HAP-1 (cell line): Measurements from ENCODE around the gene NUP62CL.
"Not testable (repeated sequence)": the region's sequence is repeated elsewhere in the genome, so short reads cannot be mapped to it uniquely, and the experiment has no call there.

Source experiments
- DNase-seq, 2 experiments: peaks; one replicate each; pipeline ENCODE4 v3.0.0-alpha.2; 2016 to 2020; ENCODE audit warnings: low spot score in 2 of 2
- H3K27me3 ChIP-seq: fragments of 250-450 bp; sonication (Bioruptor Pico); 2 replicates; pipeline ENCODE4 v1.5.1; 2020; ENCODE audit warnings: low read depth, mild to moderate bottlenecking, moderate library complexity
- H3K36me3 ChIP-seq: fragments of 250-450 bp; sonication (Bioruptor Pico); replicated peaks from 2 replicates; pipeline ENCODE4 v1.5.1; 2020; ENCODE audit warnings: mild to moderate bottlenecking
- H3K4me1 ChIP-seq: fragments of 250-450 bp; sonication (Bioruptor Pico); 2 replicates; pipeline ENCODE4 v1.5.1; 2020; ENCODE audit warnings: mild to moderate bottlenecking
- H3K4me3 ChIP-seq: fragments of 250-450 bp; sonication (Bioruptor Pico); 2 replicates; pipeline ENCODE4 v1.5.1; 2020; ENCODE audit warnings: mild to moderate bottlenecking, moderate library complexity
- H3K9me3 ChIP-seq: fragments of 250-450 bp; sonication (Bioruptor Pico); 2 replicates; pipeline ENCODE4 v1.5.1; 2020; ENCODE audit warnings: mild to moderate bottlenecking, moderate library complexity
- in situ Hi-C: fragments of 300-500 bp; cut with MboI; formaldehyde crosslinking; loops from 3 replicates; pipeline ENCODE4 v1.14.3; 2020; ENCODE audit warnings: low sequenced_read_pairs, inconsistent platforms, mixed read lengths

Gene NUP62CL

DNA sequence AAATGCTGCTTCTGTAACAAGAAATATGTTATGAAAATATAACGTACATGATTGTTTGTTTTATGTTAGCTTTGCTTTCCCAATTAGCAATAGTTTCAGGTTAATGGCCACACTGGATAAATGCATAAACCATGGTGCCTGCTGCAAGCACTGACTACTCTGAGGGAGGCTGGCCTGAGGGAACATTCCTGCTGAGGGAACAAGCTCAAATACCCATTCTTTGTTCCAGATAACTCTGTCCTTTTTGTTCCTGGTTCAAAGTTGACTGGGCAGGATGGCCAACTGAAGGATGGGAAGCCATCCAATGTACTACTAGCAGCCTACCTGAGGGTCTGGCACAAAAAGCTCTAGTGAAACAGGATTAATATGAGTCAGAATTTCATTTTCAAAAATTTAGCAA is 37.5 kb downstream of the NUP62CL start:
- no peak overlapping the region for H3K4me3 ChIP-seq
- no peaks in the 10 kb centered on the region for H3K36me3 ChIP-seq
- in situ Hi-C loops, result no loop called here
- no peaks in the 10 kb centered on the region for H3K27me3 ChIP-seq
- DNase-seq, result no peak
- H3K4me1 ChIP-seq, result peaks cover 3% of the 10 kb centered on the region
- no peaks in the 10 kb centered on the region for H3K9me3 ChIP-seq

DNA sequence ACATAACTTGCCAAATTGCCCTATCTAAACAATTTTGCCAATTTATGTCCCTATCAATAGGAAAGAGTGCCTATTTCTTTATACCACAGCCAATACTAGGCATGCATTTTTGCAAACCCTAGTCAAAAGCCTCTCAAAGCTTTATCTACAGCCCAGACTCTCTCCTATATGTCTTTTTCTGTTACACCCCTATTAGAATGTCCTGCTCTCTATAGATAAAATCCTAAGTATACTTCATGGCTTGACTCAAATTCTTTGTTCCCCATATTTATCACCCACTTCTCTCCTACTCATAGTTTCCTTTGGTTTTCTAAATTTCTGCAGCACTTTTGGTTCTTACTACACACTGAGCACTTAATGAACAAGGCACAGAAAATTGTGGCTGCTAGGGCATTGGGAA is 38.0 kb downstream of the NUP62CL start:
- in situ Hi-C loops, result no loop called here
- DNase-seq, result no peak

DNA sequence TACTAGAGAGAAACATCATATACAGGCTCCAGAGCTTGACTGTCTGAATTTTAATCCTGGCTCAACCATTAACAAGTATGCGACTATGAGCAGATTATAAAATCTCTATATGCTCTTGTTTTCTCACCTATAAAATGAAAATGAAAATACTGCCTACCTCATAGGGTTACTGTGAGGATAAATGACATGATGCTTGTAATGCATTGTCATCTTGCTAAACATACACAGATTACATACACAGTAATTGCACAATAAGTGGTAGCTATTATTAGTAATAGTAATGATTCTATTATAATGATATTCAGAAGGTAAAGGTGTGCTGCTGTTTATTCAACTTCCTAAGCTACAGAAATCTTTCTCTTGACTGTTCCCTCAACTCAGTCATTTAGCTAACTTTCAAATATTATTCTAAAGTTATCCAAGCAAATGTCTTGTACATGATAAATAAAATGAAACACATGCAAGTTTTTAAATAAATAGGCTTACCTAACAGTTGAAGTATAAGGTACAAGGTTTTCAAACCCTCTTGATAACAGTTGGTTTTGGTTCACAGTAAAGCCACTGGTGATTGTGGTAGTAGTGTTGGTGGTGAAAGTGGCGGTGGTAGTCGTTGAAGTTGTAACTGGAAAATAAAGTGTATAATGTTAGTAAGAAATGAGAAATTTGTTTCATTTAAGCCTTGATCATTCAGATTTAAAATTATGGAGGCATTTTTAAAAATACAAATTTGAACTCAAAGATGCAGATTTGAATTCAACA is 38.9 kb downstream of the NUP62CL start:
- no peaks in the 10 kb centered on the region for H3K36me3 ChIP-seq
- no peak overlapping the region for H3K4me3 ChIP-seq
- no peaks in the 10 kb centered on the region for H3K27me3 ChIP-seq
- no peak for DNase-seq
- peaks cover 3% of the 10 kb centered on the region for H3K4me1 ChIP-seq
- in situ Hi-C loops, result no loop called here
- H3K9me3 ChIP-seq, result no peaks in the 10 kb centered on the region

More for the DNA sequence above, 38.0 kb downstream of the NUP62CL start:
- Histone ChIP-seq H3K9me3 (no peaks in the 10 kb centered on the region), H3K4me3 (no peak overlapping the region), H3K36me3 (no peaks in the 10 kb centered on the region), H3K27me3 (no peaks in the 10 kb centered on the region), H3K4me1 (peaks cover 3% of the 10 kb centered on the region)

DNA sequence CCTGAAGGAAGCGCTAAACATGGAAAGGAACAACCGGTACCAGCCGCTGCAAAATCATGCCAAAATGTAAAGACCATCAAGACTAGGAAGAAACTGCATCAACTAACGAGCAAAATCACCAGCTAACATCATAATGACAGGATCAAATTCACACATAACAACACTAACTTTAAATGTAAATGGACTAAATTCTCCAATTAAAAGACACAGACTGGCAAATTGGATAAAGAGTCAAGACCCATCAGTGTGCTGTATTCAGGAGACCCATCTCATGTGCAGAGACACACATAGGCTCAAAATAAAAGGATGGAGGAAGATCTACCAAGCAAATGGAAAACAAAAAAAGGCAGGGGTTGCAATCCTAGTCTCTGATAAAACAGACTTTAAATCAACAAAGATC is 48.6 kb downstream of the NUP62CL start:
- H3K36me3 ChIP-seq, H3K4me3 ChIP-seq, H3K4me1 ChIP-seq, DNase-seq, H3K27me3 ChIP-seq, H3K9me3 ChIP-seq, in situ Hi-C loops: not testable (repeated sequence)

DNA sequence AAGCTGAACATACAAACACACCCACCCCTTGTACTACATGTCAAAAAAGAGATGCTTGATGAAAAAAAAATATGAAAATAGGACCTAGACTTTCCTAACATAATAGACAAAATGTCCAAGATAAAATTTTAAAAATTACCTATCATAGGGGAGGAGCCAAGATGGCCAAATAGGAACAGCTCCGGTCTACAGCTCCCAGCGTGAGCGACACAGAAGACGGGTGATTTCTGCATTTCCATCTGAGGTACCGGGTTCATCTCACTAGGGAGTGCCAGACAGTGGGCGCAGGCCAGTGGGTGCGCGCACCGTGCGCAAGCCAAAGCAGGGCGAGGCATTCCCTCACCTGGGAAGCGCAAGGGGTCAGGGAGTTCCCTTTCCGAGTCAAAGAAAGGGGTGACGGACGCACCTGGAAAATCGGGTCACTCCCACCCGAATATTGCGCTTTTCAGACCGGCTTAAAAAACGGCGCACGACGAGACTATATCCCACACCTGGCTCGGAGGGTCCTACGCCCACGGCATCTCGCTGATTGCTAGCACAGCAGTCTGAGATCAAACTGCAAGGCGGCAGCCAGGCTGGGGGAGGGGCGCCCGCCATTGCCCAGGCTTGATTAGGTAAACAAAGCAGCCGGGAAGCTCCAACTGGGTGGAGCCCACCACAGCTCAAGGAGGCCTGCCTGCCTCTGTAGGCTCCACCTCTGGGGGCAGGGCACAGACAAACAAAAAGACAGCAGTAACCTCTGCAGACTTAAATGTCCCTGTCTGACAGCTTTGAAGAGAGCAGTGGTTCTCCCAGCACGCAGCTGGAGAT is 50.4 kb downstream of the NUP62CL start:
- DNase-seq, H3K9me3 ChIP-seq, H3K36me3 ChIP-seq, H3K27me3 ChIP-seq, H3K4me1 ChIP-seq, H3K4me3 ChIP-seq, in situ Hi-C loops: not testable (repeated sequence)

DNA sequence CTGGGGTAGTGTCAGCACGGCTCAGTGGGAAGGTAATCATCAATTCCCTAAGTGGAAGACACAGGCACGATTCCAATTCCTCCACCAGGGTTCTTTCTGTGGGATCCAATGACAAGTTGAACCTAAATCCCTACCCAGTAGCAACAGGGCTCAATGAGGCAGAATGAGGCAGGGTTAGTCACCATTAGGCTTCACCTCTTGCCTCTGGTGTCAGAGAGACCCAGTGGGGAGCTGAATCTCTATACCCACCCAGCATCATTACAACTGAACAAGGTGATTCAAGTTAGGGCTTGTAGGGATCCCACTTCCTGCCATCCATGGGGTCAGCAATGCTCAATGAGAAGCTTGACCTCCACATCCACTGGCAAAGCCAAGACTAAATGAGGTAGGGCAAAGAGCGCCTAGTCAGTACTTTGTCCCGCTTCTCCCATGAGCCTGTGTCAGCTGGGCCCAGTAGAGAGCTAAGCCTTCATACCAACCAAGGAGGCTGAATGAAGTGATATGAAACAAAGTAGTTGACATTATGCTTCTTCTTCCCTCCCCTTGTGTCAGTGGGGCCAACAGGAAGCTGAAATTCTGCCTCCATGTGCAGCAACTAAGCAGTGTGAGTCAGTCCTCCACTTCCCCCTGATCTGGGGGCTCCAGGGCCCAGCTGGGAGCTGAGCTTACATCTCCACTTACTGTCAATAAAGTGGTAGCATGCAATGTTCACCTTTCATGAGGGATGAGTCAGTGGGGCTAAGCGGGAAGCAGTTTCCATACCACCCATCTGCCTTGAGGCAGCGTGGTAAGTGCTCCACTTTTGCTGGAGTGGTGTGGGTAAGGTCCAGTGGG is 51.2 kb downstream of the NUP62CL start:
- peaks cover 6% of the 10 kb centered on the region; the same call in 1 of the 2 replicates for H3K4me1 ChIP-seq
- no peaks in the 10 kb centered on the region for H3K9me3 ChIP-seq
- in situ Hi-C loops, result no loop called here
- no peak overlapping the region for H3K4me3 ChIP-seq
- no peaks in the 10 kb centered on the region for H3K36me3 ChIP-seq
- no peaks in the 10 kb centered on the region for H3K27me3 ChIP-seq
- no peak for DNase-seq

DNA sequence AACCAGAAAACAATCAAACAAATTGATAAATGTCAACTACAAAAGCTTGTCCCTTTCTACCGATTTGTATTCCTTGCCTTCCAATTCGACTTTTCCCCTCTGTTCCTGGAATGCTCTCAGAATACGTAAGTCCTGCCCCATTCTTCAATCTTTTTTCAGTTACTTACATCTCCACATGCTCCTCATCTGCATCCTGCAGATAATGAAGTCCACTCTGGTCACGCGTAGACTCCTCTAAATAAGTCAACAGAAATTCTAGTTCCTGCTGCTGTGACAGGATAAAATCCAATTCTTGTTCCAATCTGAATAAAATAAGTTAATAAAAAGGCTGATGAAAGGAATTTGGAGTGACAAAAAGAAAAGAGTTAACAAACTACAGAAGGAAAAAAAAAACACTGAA is 53.2 kb downstream of the NUP62CL start:
- DNase-seq, result no peak
- peaks cover 6% of the 10 kb centered on the region; the same call in 1 of the 2 replicates for H3K4me1 ChIP-seq
- no peaks in the 10 kb centered on the region for H3K9me3 ChIP-seq
- no peak overlapping the region for H3K4me3 ChIP-seq
- H3K36me3 ChIP-seq, result no peaks in the 10 kb centered on the region
- in situ Hi-C loops, result no loop called here
- H3K27me3 ChIP-seq, result no peaks in the 10 kb centered on the region

DNA sequence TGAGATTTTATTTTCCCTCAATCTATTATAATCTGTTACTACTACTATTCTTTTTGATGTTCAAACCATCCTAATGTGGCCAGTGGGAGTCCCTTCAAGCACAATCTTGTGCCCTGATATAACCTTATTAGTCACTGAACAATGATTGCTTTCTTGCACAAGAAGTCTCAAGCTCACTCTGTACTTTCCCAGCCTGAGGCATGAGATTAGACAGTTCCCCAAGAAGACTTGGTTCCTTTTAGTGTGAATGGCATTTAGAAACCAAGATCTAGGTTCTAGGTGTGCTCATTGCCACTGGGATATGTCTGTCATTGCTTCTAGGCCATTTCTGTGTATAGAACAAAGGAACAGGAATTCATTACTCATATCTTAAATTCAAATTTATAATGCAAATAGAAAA is 59.6 kb downstream of the NUP62CL start:
- in situ Hi-C loops, result no loop called here
- H3K4me3 ChIP-seq, result no peak overlapping the region
- H3K36me3 ChIP-seq, result no peaks in the 10 kb centered on the region
- H3K9me3 ChIP-seq, result no peaks in the 10 kb centered on the region
- no peaks in the 10 kb centered on the region for H3K27me3 ChIP-seq
- peaks cover 6% of the 10 kb centered on the region; the same call in 1 of the 2 replicates for H3K4me1 ChIP-seq
- no peak for DNase-seq

DNA sequence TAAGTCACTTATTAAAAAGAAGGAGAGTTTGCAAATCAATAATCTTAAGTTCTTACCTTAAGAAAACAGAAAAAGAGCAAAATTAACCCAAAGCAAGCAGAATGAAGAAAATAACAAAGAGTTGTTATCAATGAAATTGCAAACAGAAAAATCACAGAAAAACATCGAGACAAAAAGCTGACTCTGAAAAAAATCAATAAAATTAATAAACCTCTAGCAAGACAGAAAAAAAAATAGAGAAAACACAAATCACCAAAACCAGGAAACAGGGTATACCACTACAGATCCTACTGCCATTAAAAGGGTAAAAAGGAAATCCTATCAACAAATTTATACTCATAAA is 70.3 kb downstream of the NUP62CL start:
- H3K27me3 ChIP-seq, result no peaks in the 10 kb centered on the region
- H3K4me1 ChIP-seq, result peaks cover 8% of the 10 kb centered on the region
- H3K36me3 ChIP-seq, result no peaks in the 10 kb centered on the region
- no peaks in the 10 kb centered on the region for H3K9me3 ChIP-seq
- DNase-seq, result no peak
- in situ Hi-C loops, result no loop called here
- no peak overlapping the region for H3K4me3 ChIP-seq

DNA sequence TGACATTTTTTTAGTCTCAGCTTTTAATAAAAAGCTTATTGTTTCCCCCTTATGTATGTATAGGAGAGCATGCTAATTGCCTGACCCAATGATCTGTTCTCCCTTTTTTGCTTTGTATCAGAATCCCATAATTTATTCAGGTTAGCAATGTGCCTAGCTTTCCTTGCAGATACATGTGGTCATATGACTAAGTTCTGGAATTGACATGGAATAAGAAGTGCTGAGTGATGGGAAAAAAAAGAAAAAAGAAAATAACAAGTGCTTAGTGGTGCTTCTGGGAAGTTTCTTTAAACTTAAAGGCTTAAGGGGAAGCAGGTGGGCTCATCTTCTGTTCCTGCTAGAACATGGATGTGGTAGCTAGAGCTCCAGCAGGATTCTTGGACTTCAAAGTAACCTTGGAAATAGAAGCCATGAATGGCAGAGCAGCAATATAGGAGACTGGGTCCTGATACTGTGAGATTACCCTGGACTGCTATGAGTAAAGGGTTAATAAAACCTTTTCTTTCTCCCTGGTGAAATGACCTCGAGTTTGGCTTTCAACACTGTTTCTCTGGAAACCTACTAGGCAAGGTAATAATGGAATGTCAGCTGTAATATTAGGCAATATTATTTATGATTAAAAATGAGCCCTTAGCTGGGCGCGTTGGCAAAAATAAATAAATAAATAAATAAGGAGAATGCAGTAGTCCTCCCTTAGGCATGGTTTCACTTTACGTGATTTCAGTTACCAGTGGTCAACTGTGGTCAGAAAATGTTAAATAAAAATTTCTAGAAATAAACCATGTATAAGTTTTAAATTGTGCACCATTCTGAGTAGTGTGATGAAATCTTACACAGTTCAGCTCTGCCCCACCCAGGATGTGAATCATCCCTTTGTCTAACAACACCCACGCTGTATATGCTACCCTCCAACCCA is 70.9 kb downstream of the NUP62CL start:
- Histone ChIP-seq H3K36me3 (no peaks in the 10 kb centered on the region), H3K9me3 (no peaks in the 10 kb centered on the region), H3K4me1 (peaks cover 8% of the 10 kb centered on the region), H3K27me3 (no peaks in the 10 kb centered on the region), H3K4me3 (no peak overlapping the region)
- no peak for DNase-seq
- in situ Hi-C loops, result no loop called here

DNA sequence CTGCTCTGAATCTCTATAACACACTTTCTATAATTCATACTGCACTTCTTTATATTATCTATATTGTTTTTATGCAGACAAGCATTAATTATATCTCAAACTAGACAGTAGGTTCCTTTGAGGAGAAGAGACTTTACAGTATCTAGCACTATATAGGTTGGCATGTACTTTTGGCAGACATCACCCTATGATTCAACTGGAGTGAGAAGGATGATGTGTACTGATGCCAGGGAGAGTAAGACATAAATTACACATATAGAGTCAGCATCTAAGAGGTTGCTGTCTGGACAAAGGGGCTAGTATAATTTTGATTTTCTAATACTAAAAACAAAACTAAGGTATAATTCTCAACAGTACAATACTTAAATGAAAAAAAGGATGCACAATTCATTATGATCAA is 82.5 kb downstream of the NUP62CL start:
- no peak for DNase-seq
- Histone ChIP-seq H3K4me3 (no peak overlapping the region), H3K9me3 (no peaks in the 10 kb centered on the region), H3K4me1 (peaks cover 3% of the 10 kb centered on the region; the same call in 1 of the 2 replicates), H3K27me3 (no peaks in the 10 kb centered on the region), H3K36me3 (no peaks in the 10 kb centered on the region)
- in situ Hi-C loops, result no loop called here

DNA sequence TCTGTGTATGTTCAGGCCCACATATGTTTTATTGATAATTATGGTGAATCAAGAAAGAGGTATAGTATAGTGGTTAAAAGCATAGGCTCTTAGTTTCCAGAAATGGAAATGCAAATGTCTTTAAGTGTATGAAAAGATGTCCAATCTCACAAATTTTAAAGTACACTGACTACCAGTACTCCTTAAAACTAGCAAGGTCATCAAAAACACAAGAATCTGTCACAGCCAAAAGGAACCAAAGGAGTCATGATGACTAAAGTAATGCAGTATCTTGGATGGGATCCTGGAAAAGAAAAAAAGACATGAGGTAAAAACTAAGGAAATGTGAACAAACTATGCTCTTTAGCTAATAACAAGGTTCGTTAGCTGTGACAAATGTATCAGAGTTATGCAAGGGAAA is 87.0 kb downstream of the NUP62CL start:
- H3K9me3 ChIP-seq, result no peaks in the 10 kb centered on the region

More for the DNA sequence above, 87.0 kb downstream of the NUP62CL start:
- H3K27me3 ChIP-seq, result no peaks in the 10 kb centered on the region
- no peak for DNase-seq
- H3K4me3 ChIP-seq, result no peak overlapping the region
- H3K36me3 ChIP-seq, result peaks cover 25% of the 10 kb centered on the region
- in situ Hi-C loops, result no loop called here
- H3K4me1 ChIP-seq, result peaks cover 6% of the 10 kb centered on the region; the same call in 1 of the 2 replicates
